Muscle of back (tissue), 11 donors: ENCODE data around the gene DLG1. TPM values are rescaled to one million over a fixed set of nuclear protein-coding genes. Genes with fewer than 3 reads are reported as not detected.

ENCODE experiments used
- DNase-seq, 3 donors: peaks; one replicate each; pipeline versions ENCODE4 v3.0.0 to v3.0.0-alpha.2; 2013
- polyA plus RNA-seq, 10 donors: library from polyadenylated mRNA; unstranded; fragments of 120-200 nt; gene quantifications; one replicate each; pipeline ENCODE4 v1.2.1, GENCODE V29; 2013; ENCODE audit not compliant: insufficient read length in 10 of 10

The DLG1 gene
- polyA plus RNA-seq, 10 donors, result 35.0 to 52.9 (median 44.6) TPM

DNA sequence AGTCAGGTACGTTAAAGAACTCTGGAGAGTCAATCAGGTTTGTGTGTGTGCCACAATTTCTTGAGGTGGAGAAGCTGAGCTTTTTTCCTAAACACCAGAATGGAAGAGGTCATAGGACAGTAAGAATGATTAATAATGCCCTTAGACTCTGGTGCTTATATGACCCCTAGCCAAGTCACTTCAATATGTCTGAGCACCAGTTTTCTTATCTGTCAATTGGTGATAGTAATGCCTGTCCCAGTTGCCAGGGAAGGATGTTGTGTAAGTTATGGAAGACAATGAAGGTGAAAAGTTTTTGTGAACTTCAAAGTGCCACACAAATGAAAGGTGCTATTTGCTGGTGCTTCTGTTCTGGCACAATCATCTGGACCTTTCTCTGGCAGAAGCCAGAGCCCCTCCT is 22.2 kb upstream of the DLG1 start:
- no peak for DNase-seq

DNA sequence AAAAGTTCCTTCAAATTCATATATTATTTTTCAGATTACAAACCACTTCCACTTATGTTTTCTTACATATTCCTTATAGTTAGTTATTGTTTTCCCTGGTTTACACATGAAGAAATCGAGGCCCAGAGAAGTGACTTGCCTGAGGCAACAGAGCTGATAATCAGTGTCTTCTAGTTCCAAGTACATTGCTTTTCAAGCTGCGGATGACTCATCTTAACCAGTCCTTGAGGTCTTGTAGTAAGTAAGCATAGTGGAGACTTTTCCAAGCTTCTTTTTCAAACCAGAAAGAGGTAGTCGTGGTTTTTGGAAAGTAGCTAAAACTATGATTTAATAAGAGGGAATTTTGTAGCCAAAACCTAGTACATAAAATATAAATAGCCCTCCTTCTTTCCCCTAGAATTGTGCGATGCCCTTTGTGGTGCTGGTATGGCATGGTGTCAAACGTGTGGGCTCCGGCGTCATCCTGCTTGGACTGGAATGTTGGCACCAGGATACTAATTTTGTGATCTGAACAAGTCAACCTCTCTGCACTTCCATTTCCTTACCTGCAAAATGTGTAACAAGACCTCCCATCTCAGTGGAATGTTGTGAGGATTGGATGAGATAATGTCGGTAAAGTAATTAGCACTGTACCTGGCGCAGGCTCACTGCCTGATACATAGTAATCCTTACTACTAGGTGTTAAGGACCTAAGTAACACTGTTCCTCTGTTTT is 19.0 kb upstream of the DLG1 start:
- DNase-seq, result peak in 1 of 3 donors; percentile 68

DNA sequence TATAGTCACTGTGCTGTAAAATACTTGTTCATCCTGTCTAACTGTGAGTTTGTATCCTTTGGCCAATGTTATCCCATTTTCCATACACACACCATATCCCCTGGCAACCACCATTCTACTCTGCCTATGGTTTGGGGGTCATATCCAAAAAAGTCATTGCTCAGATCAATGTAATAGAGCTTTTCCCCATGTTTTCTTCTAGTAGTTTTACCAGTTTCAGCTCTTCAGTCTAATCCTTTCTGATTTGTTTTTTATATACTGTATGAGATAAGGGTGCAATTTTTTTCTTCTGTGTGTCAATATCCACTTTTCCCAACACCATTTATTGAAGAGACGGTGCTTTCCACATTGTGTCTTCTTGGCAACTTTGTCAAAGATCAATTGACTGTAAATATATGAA is 14.0 kb upstream of the DLG1 start:
- DNase-seq, result no peak

DNA sequence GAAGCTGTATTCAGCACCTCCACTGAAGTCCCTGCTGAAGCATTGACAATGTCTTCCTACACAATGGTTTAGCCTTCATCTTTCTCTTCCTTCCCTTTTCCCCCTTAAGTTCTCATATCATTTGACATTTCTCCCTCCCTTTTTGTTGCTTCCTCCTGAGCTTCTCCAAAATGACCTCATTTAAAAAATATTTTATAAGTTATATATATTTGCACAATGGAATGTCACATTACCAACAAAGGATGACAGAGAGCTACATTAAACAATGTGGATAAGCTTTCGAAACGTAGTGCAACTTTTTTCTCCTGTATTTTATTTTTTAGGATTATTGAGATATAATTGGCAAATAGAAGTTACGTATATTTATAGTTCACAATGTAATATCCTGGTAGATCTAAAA is 13.2 kb upstream of the DLG1 start:
- DNase-seq, result no peak

DNA sequence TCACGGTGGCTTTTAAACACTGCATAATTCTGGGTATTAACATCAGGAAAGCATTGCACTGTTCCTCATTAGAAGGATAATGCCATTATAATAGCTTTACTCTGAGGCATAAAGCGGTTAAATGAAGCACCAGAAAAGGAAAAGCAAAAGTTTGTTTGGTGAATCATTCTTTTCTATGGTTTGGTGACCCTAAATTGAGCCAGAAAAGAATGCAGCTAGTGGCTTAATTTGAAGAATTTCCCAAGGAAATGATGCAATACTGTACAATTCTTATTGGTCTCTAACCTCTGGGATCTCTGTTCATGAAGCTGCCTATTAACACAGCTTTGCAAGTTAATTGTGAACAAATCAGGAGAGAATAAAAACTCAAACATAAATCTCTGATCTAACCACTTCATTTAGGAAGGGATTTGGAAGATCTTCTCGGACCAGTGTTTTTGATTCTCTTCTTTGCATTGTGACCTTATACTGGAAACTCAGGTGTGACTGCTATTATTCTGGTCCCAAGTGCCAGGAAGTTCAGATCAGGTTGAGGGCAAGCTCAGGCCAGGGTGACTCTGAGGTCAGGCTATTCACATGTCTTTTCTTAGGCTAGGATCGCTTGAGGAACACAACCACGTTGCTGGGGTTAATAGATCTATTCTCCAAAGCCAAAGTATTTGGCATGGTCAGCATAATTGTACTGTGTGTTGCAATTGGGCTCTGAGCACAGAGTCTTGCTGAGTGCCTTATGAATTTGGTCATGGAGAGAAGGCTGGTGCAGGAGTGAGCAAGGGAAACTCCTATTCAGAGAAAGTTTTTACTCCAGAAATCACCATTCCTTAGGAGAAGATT is 11.3 kb upstream of the DLG1 start:
- DNase-seq, result peak in 2 of 3 donors; percentile 40 to 93

DNA sequence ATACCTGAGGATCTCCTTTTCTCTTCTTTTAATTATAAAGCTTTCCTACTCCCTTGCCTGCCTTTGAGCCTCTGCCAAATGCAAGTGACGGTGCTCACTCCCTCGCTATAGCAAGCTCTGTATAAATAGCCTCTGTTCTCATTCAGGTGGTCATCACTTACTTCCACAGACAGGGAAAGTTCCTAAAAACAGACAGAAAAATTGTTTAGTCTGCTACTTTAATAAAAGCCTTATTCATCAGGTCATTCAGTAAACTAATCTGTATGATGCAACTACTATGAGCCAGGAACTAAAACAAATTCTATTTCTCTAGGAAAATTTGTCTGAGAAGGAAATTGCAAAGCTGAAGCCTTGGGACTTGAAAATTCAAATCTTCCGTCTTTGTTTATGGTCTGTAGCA is 10.2 kb upstream of the DLG1 start:
- DNase-seq, result peak in 2 of 3 donors; percentile 39

DNA sequence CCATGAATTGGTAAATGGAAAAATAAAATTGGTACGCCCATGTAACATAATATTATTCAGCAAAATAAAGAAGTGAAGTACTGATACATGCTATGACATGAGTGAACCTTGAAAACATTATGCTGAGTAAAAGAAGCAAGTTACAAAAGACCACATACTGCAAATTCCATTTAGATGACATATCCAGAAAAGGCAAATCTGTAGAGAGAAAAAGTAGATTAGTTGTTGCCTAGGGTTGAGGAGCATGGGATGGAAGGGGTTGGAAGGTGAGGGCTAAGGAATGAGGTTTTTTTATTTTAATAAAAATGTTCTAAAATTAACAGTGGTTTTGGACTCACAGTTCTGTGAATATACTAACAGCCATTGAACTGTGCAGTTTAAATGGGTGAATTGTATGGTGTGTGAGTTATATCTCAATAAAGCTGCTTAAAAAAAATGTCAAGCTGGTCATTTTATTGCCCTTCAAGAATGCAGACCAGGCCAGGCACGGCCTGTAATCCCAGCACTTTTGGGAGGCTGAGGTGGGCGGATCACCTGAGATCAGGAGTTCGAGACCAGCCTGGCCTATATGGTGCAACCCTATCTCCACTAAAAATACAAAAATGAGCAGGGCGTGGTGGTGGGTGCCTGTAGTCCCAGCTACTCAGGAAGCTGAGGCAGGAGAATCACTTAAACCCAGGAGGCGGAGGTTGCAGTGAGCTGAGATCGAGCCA is 8.1 kb upstream of the DLG1 start:
- DNase-seq, result peak in 2 of 3 donors; percentile 16 to 79

DNA sequence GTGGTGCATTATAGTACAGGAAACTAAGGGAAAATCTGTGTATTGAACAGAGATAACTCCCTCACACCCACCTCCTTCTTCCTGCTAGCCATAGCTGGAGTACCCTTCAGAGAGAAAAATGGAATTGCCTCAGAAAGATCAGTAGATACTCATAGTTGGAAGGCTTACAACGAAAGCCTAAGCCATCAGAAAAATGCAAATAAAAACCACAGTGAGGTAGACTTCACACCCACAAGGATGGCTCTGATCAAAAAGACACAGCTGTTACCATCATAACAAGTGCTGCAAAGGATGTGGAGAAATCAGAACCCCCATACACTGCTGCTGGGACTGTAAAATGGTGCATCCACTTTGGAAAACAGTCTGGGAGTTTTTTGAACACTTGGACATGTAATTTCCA is 7.4 kb upstream of the DLG1 start:
- peak in 1 of 3 donors; percentile 62 for DNase-seq

DNA sequence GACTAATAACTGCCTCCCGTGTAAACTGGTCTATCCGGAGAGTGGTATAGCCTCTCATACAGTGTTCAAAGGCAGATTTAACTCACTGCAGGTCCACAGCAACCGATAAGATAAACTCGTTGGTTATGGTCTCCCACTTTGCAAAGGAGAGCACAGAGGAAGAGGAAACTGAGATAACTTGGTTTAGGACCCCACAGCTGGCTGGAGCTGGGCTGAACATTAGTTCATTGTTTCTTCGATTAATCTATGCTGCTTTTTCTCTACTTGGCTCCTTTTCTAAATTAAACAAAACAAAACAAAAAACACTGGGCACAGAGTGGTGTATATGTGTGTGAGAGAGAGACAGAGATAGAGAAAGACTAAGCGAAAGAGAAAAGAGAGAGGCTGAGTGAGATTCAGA is 5.0 kb upstream of the DLG1 start:
- no peak for DNase-seq

DNA sequence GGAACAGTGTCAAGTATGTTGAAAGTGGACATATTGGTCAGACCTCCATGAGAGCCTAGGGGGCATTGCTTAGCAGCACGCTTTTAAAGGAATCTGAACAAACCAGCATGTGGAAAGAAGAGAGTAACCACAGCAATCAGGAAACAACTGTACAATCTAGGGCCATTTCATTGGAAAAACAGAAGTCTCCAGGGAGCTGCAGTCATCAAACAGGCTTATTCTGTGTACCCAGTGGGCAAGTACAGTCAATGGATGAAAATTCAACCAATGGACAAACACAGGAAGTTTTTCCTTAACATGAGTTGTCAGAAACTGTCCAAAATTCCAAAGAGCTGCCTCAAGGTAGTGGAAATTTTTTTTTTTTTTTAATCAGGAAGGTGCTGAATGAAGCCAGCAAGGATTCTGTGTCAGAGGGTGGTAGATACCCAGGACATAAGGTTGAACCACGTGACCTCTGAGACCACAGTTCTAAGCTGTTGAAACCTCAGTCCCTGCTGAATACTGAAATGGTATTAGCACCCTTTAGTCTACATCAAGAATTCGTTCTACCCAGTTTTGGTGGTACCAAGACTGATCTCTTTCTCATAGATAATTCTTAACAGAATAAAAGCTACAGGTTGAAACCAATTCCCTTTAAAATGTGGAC is 4.4 kb upstream of the DLG1 start:
- DNase-seq, result peak in 1 of 3 donors; percentile 73

DNA sequence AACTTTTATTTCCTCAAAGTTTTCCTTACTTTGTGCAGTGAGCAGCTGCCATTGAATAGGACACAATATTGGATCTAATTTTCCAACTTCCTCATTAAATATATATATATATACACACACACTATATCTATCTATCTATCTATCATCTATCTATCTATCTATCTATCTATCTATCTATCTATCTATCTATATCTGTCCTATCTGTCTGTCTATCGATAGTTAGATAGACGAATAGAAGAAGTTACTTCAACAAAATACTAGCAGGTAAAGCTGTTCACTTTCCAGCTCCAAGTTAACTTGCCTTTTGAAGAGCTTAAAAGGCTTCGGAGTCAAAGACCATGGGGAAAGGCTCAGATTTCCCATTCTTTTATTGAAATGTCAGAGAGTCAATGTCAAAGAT is 3.6 kb upstream of the DLG1 start:
- no peak for DNase-seq

DNA sequence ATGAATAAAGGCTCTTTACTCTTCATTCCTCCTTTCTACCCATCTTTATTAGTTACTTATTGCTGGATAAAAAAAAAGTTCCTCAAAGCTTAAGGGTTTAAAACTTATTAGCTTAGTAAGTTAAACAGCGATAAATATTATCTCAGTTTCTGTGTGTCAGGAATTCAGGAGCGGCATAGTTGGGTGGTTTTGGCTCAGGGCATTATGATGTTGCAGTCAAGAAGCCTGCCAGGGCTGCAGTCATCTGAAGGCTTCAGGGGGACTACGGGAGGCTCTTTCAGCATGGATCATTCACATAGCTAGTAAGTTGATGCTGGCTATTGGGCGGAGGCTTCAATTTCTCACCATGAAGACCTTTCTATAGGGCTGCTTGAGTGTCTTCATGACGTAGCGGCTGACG is 1.9 kb upstream of the DLG1 start:
- no peak for DNase-seq

DNA sequence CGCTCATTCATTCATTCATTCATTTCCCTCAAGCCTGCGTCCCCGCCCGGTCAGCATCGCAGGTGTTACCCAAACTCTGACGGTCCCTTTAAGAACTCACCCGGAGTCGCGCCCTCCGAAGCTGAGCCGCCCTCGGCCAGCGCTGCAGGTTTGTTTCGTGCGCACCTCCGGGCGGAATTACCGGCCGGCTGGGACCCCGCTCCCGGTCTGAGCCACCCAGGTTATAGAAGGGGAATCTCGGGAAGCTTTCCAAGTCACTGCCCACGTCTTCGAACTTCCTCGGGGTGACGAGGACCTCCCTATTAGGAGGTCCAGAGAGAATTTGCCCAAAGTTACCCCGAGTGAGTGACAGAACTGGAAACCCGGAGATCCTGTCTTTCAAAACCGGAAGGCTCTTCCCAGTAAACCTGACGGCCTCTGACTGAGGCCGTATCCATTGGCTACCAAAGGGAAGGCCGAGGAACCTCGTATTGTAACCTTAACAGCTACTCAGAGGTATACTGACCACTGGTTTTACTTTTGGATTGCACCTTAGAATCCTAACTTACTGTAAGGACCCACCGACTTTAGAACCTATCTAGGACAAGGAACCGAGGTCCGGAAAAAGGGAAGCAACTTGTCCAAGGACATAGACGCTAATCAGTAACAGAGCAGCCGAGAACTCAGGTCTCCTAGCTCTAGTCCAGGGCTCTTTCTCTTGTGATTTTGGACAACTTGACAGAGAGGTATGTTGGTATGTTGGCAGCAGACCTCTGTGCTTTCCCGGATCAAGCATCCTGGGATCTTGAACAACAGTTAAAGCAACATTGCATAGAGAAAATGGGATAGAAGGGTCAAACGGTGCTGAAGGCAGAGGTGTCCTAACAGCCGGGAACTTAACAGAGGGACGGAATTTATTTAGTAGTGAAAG is 788 bp upstream of the DLG1 start:
- DNase-seq, result no peak

DNA sequence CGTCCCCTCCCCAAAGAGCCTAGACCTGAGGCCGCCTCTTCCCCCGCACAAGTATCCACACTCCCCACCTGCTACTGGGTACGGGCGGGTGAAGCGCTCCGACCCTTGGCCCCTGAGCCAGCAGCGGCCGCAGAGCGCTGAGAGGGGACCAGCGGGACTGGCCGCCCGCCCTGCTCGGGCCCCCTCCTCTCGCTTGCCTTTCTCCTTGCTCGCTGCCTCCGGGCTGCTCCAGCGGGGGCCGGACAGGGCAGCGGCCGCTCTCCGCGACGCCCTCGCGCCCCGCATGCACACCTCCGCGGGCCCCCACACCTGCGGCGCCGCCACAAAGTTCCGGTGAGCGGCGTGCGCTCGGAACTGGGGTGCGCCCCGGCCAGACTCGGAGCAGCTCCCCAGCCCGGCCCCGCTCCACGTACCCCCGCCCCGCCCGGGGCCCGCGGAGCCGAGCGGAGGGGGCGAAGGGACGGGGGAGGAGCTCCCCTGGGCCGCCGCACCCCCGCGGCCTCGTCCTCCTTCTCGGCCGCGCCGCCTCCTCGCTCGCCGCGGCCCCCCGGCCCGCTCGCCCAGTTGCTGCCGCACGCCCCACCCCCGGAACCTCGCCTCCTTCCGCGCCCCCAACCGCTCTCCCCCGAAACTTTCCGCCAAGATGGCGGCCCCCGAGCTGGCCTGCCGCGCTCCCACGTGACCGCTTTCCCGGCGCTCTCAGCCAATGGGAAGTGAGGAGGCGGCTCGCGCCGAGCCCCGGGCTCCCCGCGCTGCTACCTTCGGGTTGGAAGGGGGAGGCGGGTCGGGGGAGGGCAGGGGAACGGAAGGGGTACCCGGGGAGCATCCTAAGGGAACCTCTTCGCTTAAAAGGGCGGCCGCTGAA is 704 bp downstream of the DLG1 start:
- peak; percentile 89 to 96 (median 92) for DNase-seq

DNA sequence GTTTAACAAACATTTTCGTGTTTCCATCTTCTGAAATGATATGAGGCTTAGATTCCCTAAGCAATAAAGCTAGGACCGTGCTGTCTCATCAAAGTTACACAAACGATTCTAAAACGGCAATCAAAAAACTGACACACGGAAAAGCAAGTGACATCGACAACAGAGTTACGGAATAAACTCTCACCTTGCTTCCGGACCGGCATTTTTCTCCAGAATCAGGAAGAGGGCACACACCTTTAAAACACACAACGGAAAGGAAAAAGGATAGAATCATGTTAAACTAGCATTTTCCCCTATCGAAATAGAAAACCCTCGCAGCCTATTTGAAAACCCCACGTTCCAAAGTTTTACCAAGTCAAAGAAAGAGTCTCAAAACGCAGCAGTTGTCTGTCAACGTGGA is 1.4 kb downstream of the DLG1 start:
- DNase-seq, result no peak

DNA sequence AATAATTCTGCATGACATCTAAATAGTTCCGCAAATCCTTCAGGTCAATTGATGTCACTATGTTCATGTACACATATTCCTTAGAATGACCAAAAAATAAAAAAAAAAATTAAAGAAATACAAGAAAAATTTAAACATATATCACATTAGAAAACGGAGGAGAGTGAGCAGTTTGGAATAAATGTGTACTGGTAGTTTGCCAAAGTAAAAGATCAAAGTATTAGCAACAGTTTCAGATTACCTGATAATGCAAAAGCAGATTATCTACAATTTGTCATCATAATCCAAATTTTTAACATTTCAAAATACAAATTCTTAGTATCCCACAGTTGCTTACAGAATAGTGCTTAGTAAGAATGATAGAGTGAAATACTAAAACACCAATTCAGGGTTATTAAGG is 1.9 kb downstream of the DLG1 start:
- no peak for DNase-seq

DNA sequence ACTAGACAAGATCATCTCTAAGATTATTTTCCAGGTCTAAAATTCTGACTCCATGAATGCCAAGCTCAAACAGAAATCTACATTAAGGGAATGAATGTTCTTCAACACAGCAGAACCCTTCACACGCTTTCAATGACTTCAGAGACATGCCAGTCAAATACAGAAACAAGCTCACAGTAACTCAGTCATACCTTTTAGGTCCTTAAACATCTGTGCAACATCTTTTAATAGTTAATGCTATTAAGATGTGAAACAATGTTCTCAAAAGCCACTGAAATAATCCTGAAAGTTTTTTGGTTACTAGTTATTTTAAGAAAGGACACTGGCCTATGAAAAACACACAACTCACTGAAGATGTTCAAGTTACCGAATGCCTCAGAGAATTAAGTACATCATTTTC is 2.5 kb downstream of the DLG1 start:
- DNase-seq, result no peak

DNA sequence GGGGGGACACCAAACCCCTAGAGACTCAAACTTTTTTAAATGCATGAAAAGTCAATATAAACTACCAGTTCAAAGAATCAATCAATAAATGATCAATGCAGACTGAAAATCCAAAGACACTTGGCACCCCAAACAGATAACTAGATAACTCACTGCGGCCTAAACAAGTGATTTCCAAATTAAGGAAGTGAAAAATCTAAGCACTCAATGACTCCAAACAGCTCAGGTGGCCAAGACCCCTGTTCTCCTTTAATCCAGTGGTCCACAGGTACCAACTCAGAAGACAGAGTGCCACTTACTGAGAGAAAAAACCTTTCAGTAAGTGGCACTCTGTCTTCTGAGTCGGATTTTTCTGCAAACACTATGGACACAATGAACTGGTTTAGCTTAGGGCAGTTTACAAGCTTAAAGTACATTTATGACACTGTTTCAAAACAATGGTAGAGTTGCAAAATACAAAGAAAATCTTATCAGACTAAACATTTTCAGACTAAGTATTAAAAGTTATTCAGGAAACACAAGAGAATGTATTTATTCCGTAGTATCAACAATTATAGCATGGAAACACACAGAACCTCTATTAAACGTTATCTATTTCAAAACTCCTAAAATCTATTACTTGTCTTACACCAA is 4.7 kb downstream of the DLG1 start:
- DNase-seq, result no peak

DNA sequence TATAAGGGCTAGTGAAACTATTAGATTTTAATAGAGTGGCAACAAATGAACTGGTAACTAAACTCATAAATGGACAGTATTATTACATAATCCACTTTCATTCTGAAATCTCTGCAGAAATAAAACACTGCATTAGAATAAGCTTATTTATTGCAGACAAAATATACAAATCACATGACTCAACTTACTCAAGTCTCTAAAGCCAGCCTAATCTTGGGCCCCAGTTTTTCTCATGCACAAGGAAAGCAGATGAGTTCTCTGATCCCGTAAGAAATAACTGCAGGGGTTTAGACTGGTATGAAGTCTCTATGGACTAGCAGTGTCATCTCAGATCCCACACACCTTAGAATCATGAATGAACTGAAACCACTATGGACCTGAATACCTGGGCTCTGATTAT is 5.8 kb downstream of the DLG1 start:
- DNase-seq, result no peak
